ENCODE measurements around the gene C2orf78. TPM values are rescaled to one million over a fixed set of nuclear protein-coding genes. Genes with fewer than 3 reads are reported as not detected.
A peak's percentile ranks its signal among the peaks of the same experiment; 100 is the strongest.
"Not testable (repeated sequence)": the region's sequence is repeated elsewhere in the genome, so short reads cannot be mapped to it uniquely, and the experiment has no call there.

C2orf78 gene
- total RNA-seq, 1 donor from 2014 or later: not detected

GRCh38 chr2:73776381-73776780 is 7.6 kb upstream of the C2orf78 start:
- H3K4me1 ChIP-seq (ENCODE audit: insufficient read depth, low read length): peaks cover 6% of the 10 kb centered on the region
- no peak overlapping the region for H2AFZ ChIP-seq (ENCODE audit: low read depth, low read length)
- no peak overlapping the region for H3K4me3 ChIP-seq (ENCODE audit: insufficient read depth, low read depth, low read length)
- peaks cover 26% of the 10 kb centered on the region for H4K20me1 ChIP-seq (ENCODE audit: insufficient read depth, low read length)
- Mint-ChIP-seq H3K27ac (ENCODE audit: unreplicated experiment) (peak overlapping the region; percentile 96), H3K4me3 (ENCODE audit: unreplicated experiment) (peak overlapping the region; percentile 22), H3K4me1 (ENCODE audit: low read depth, unreplicated experiment) (peaks cover 22% of the 10 kb centered on the region), H3K27me3 (ENCODE audit: low read depth, unreplicated experiment) (no peaks in the 10 kb centered on the region), H3K9me3 (ENCODE audit: unreplicated experiment) (no peaks in the 10 kb centered on the region), H3K36me3 (ENCODE audit: low read depth, unreplicated experiment) (peaks cover 22% of the 10 kb centered on the region)
- TF ChIP-seq CTCF (IDR thresholded peaks at IDR 0.05; ENCODE audit: insufficient read depth, low read depth, low read length) (no peak), EZH2 (IDR thresholded peaks at IDR 0.05; ENCODE audit: insufficient read depth, low read length) (no peak)
- no peaks in the 10 kb centered on the region for H3K9me3 ChIP-seq (ENCODE audit: insufficient read depth, low read depth, low read length)
- H3K9ac ChIP-seq (ENCODE audit: low read length): no peak overlapping the region
- peaks cover 56% of the 10 kb centered on the region for H3K79me2 ChIP-seq (ENCODE audit: insufficient read depth, low read length)
- H3K4me2 ChIP-seq (ENCODE audit: low read length): no peak overlapping the region
- H3K27ac ChIP-seq (ENCODE audit: low read depth, low read length): no peak overlapping the region
- FAIRE-seq (no peak), DNase-seq (ENCODE audit: low read depth) (no peak)
- no peaks in the 10 kb centered on the region for H3K27me3 ChIP-seq (ENCODE audit: insufficient read depth, low read length)
- peaks cover 27% of the 10 kb centered on the region for H3K36me3 ChIP-seq (ENCODE audit: insufficient read depth, low read length)

GRCh38 chr2:73776869-73777519 is 7.0 kb upstream of the C2orf78 start:
- Histone ChIP-seq H3K4me3 (ENCODE audit: insufficient read depth, low read depth, low read length) (no peak overlapping the region), H3K79me2 (ENCODE audit: insufficient read depth, low read length) (peaks cover 55% of the 10 kb centered on the region), H3K36me3 (ENCODE audit: insufficient read depth, low read length) (peaks cover 27% of the 10 kb centered on the region), H3K9me3 (ENCODE audit: insufficient read depth, low read depth, low read length) (no peaks in the 10 kb centered on the region), H3K4me2 (ENCODE audit: low read length) (peak overlapping the region; percentile 17), H3K9ac (ENCODE audit: low read length) (peak overlapping the region; percentile 9), H4K20me1 (ENCODE audit: insufficient read depth, low read length) (peaks cover 26% of the 10 kb centered on the region), H3K27ac (ENCODE audit: low read depth, low read length) (peak overlapping the region; percentile 22), H3K4me1 (ENCODE audit: insufficient read depth, low read length) (peaks cover 6% of the 10 kb centered on the region), H2AFZ (ENCODE audit: low read depth, low read length) (no peak overlapping the region), H3K27me3 (ENCODE audit: insufficient read depth, low read length) (no peaks in the 10 kb centered on the region)
- H3K27ac Mint-ChIP-seq (ENCODE audit: unreplicated experiment): peak overlapping the region; percentile 96
- no peaks in the 10 kb centered on the region for H3K27me3 Mint-ChIP-seq (ENCODE audit: low read depth, unreplicated experiment)
- TF ChIP-seq EZH2 (IDR thresholded peaks at IDR 0.05; ENCODE audit: insufficient read depth, low read length): no peak
- no peak for TF ChIP-seq CTCF (IDR thresholded peaks at IDR 0.05; ENCODE audit: insufficient read depth, low read depth, low read length)
- peaks cover 22% of the 10 kb centered on the region for H3K4me1 Mint-ChIP-seq (ENCODE audit: low read depth, unreplicated experiment)
- DNase-seq (ENCODE audit: low read depth) (peak; percentile 44), FAIRE-seq (no peak)
- no peaks in the 10 kb centered on the region for H3K9me3 Mint-ChIP-seq (ENCODE audit: unreplicated experiment)
- peaks cover 20% of the 10 kb centered on the region for H3K36me3 Mint-ChIP-seq (ENCODE audit: low read depth, unreplicated experiment)
- H3K4me3 Mint-ChIP-seq (ENCODE audit: unreplicated experiment): peak overlapping the region; percentile 78

- peaks cover 51% of the 10 kb centered on the region for H3K79me2 ChIP-seq (ENCODE audit: insufficient read depth, low read length)
Measured at GRCh38 chr2:73778867-73779466, 5.0 kb upstream of the C2orf78 start.

More at GRCh38 chr2:73778867-73779466, 5.0 kb upstream of the C2orf78 start:
- FAIRE-seq; H3K4me1 ChIP-seq (ENCODE audit: insufficient read depth, low read length); H3K9me3 Mint-ChIP-seq (ENCODE audit: unreplicated experiment); DNase-seq (ENCODE audit: low read depth); H3K27me3 Mint-ChIP-seq (ENCODE audit: low read depth, unreplicated experiment); H3K27me3 ChIP-seq (ENCODE audit: insufficient read depth, low read length); H3K9me3 ChIP-seq (ENCODE audit: insufficient read depth, low read depth, low read length): not testable (repeated sequence)
- Histone ChIP-seq H3K4me2 (ENCODE audit: low read length) (peak overlapping the region; percentile 89), H3K4me3 (ENCODE audit: insufficient read depth, low read depth, low read length) (peak overlapping the region; percentile 98), H3K36me3 (ENCODE audit: insufficient read depth, low read length) (peaks cover 15% of the 10 kb centered on the region), H4K20me1 (ENCODE audit: insufficient read depth, low read length) (peaks cover 17% of the 10 kb centered on the region), H3K9ac (ENCODE audit: low read length) (peak overlapping the region; percentile 97), H2AFZ (ENCODE audit: low read depth, low read length) (peak overlapping the region; percentile 95), H3K27ac (ENCODE audit: low read depth, low read length) (peak overlapping the region; percentile 92)
- Mint-ChIP-seq H3K4me1 (ENCODE audit: low read depth, unreplicated experiment) (peaks cover 22% of the 10 kb centered on the region), H3K4me3 (ENCODE audit: unreplicated experiment) (peak overlapping the region; percentile 99), H3K36me3 (ENCODE audit: low read depth, unreplicated experiment) (peaks cover 14% of the 10 kb centered on the region), H3K27ac (ENCODE audit: unreplicated experiment) (peak overlapping the region; percentile 99)
